GM12878 (cell line): ENCODE data around the gene TUT1. TPM values are rescaled to one million over a fixed set of nuclear protein-coding genes. Genes with fewer than 3 reads are reported as not detected.

Source experiments
- CBX3 ChIP-seq: fragments of 200-600 bp; sonication (generic); IDR thresholded peaks from 2 replicates; pipeline ENCODE4 v1.6.1; 2016; ENCODE audit warnings: low read depth, borderline replicate concordance
- CEBPB ChIP-seq, 2 experiments: fragments of 150-350 bp in 1 of 2; IDR thresholded peaks; 2 replicates each; pipeline ENCODE4 v1.6.1; 2012 to 2014; ENCODE audit warnings: low read depth in 2 of 2, low read length in 2 of 2, borderline replicate concordance in 1 of 2, inconsistent platforms in 1 of 2
- DPF2 ChIP-seq: fragments of 450-650 bp; IDR thresholded peaks from 2 replicates; pipeline ENCODE4 v1.6.1; 2017; ENCODE audit warnings: mild to moderate bottlenecking
- E2F4 ChIP-seq: IDR thresholded peaks from 2 replicates; pipeline ENCODE4 v1.6.1; 2012; ENCODE audit warnings: low read depth, low read length, improper control_type of control experiment
- GATAD2B ChIP-seq: fragments of 450-650 bp; conservative IDR thresholded peaks from 2 replicates; pipeline ENCODE4 v1.6.1; 2017; ENCODE audit warnings: low read depth, mild to moderate bottlenecking, moderate library complexity
- HCFC1 ChIP-seq: fragments of 150-350 bp; IDR thresholded peaks from 2 replicates; pipeline ENCODE4 v1.6.1; 2014; ENCODE audit warnings: low read length
- IKZF2 ChIP-seq, 2 experiments: fragments of 450-650 bp; IDR thresholded peaks; 2 replicates each; pipeline ENCODE4 v1.6.1; 2017; ENCODE audit warnings: mild to moderate bottlenecking in 2 of 2, moderate library complexity in 2 of 2
- IRF4 ChIP-seq: IDR thresholded peaks from 2 replicates; pipeline ENCODE4 v1.6.1; 2011; ENCODE audit warnings: low read depth, low read length
- MAX ChIP-seq: IDR thresholded peaks from 2 replicates; pipeline ENCODE4 v1.6.1; 2012; ENCODE audit warnings: low read depth, low read length, improper control_type of control experiment
- MLLT1 ChIP-seq: fragments of 450-650 bp; IDR thresholded peaks from 2 replicates; pipeline ENCODE4 v1.6.1; 2016; ENCODE audit warnings: mild to moderate bottlenecking
- PAX5 ChIP-seq: IDR thresholded peaks from 2 replicates; pipeline ENCODE4 v1.6.1; 2011; ENCODE audit warnings: low read depth, low read length, borderline replicate concordance
- PRDM15 ChIP-seq: fragments of 450-650 bp; formaldehyde crosslinking; IDR thresholded peaks from 2 replicates; pipeline ENCODE4 v1.4.0; 2020; ENCODE audit warnings: mild to moderate bottlenecking, moderate library complexity
- REST ChIP-seq: IDR thresholded peaks from 2 replicates; pipeline ENCODE4 v1.6.1; 2012; ENCODE audit warnings: mild to moderate bottlenecking, low read depth, low read length
- RUNX3 ChIP-seq: IDR thresholded peaks from 2 replicates; pipeline ENCODE4 v1.6.1; 2012; ENCODE audit warnings: low read length, inconsistent platforms
- USF1 ChIP-seq: IDR thresholded peaks from 2 replicates; pipeline ENCODE4 v1.6.1; 2011; ENCODE audit warnings: borderline replicate concordance, low read depth, mild to moderate bottlenecking, moderate library complexity, mixed read lengths, low read length; ENCODE audit not compliant: insufficient read depth; ENCODE audit errors: extremely low read length
- ZBTB33 ChIP-seq: fragments of 450-650 bp; IDR thresholded peaks from 2 replicates; pipeline ENCODE4 v1.6.1; 2017; ENCODE audit warnings: mild to moderate bottlenecking
- polyA plus RNA-seq, 11 experiments: library from polyadenylated mRNA; depleted of rRNA in 4 of 11; unstranded in 6 of 11; stranded (reverse) in 5 of 11; fragments of >200 nt; fragmentation: Nextera tagmentation in 4 of 11; fragmentation: Illumina TruSeq in 1 of 11; extraction: Ambion mirVana in 4 of 11; extraction: Trizol in 1 of 11; gene quantifications; 1 replicate in 1 of 11; 2 replicates in 10 of 11; pipeline versions ENCODE4 v1.2.1 to v1.2.3, GENCODE V29; 2011 to 2016; ENCODE audit warnings: inconsistent platforms in 2 of 11, missing spikeins in 2 of 11, low read depth in 1 of 11
- total RNA-seq, 4 experiments: library from RNA; depleted of rRNA in 3 of 4; stranded (reverse); fragments of >200 nt in 3 of 4; fragmentation: Illumina TruSeq in 1 of 4; extraction: Trizol in 1 of 4; gene quantifications; 2 replicates each; pipeline versions ENCODE4 v1.2.1 to v1.2.3, GENCODE V29; 2013 to 2021

TUT1 gene
- total and polyA plus RNA-seq, 10 of the 15 experiments (the other 5 are each of a cell fraction or from before 2014, with no cell fraction given) = 1.1 to 29.9 (median 16.2) TPM

GRCh38 chr11:62611705-62612365 lies 20.5 kb upstream of the TUT1 start (continued):
- no peak for TF ChIP-seq PRDM15
- TF ChIP-seq DPF2 = no peak
- no peak for TF ChIP-seq CBX3
- TF ChIP-seq MLLT1 = peak; percentile 73
- no peak for TF ChIP-seq USF1
- no peak for TF ChIP-seq IRF4
- TF ChIP-seq GATAD2B = 0 out of 2 replicates have a peak, but pooled peaks have one; percentile 59
- TF ChIP-seq REST = no peak
- peak; percentile 45; the same call in 1 of the 2 replicates for TF ChIP-seq RUNX3
- TF ChIP-seq E2F4 = 0 out of 2 replicates have a peak, but pooled peaks have one; percentile 16
- TF ChIP-seq PAX5 = no peak
- peak; percentile 53 to 61 for TF ChIP-seq IKZF2 (IDR thresholded peaks at IDR 0.05)
- TF ChIP-seq CEBPB (IDR thresholded peaks at IDR 0.05; ENCODE audit: borderline replicate concordance in 1 of 2, low read depth in 2 of 2, low read length in 2 of 2) = no peak
- no peak for TF ChIP-seq ZBTB33
- 0 out of 2 replicates have a peak, but pooled peaks have one; percentile 10 for TF ChIP-seq HCFC1
- no peak for TF ChIP-seq MAX
